Right lobe of liver (tissue), 6 donors: Measurements from ENCODE around the gene HEMK1. TPM values are rescaled to one million over a fixed set of nuclear protein-coding genes. Genes with fewer than 3 reads are reported as not detected.

Source experiments
- ATAC-seq, 4 donors: fragments of 200-7000 bp; cut with Tn5 transposase; one replicate each; pipeline ENCODE4 v1.9.1; 2020; ENCODE audit warnings: mild to moderate bottlenecking in 4 of 4, moderate library complexity in 4 of 4
- DNase-seq, 3 donors: peaks; one replicate each; pipeline ENCODE4 v3.0.0-alpha.2; 2020
- H3K27ac ChIP-seq, 3 donors: fragments of 200-600 bp; one replicate each; pipeline ENCODE4 v1.8.0; 2022
- H3K27me3 ChIP-seq, 2 donors: fragments of 200-600 bp; one replicate each; pipeline ENCODE4 v1.8.0; 2022
- H3K36me3 ChIP-seq, 4 donors: fragments of 200-600 bp; sonication (generic) in 1 of 4; one replicate each; pipeline versions ENCODE4 v1.5.1 to v1.8.0; 2017 to 2022; ENCODE audit warnings: control low read depth in 1 of 4
- H3K4me1 ChIP-seq, 4 donors: fragments of 200-600 bp; sonication (generic) in 1 of 4; one replicate each; pipeline versions ENCODE4 v1.5.1 to v1.8.0; 2017 to 2022; ENCODE audit warnings: control low read depth in 1 of 4
- H3K4me3 ChIP-seq, 3 donors: fragments of 200-600 bp; one replicate each; pipeline ENCODE4 v1.8.0; 2022
- H3K9me3 ChIP-seq, 4 donors: fragments of 200-600 bp; sonication (generic) in 1 of 4; one replicate each; pipeline versions ENCODE4 v1.5.1 to v1.8.0; 2017 to 2022; ENCODE audit warnings: control low read depth in 1 of 4
- POLR2A ChIP-seq: fragments of 450-650 bp; IDR thresholded peaks from one replicate; pipeline ENCODE4 v1.6.1; 2017; ENCODE audit warnings: antibody characterized with exemption, mild to moderate bottlenecking
- WGBS: methylation state at CpG from one replicate; pipeline ENCODE4 v1.1.6; 2018; ENCODE audit warnings: low coverage, low lambda C conversion rate; ENCODE audit not compliant: insufficient coverage; ENCODE audit errors: missing lambda C conversion rate; 5-methylcytosine and 5-hydroxymethylcytosine counted together
- intact Hi-C, 2 donors: fragments of 100-400 bp; cut with DNase I; formaldehyde crosslinking; loops; one replicate each; pipeline versions ENCODE4 v1.11.2 to v1.14.1; 2022
- total RNA-seq, 6 experiments: library from RNA; depleted of rRNA in 2 of 6; stranded (reverse); fragments of >200 nt in 2 of 6; fragmentation: NEBNext Ultra II Directional in 3 of 6; extraction: Animal tissue kit (Norgen Biotek cat#: 25700) in 3 of 6; gene quantifications; one replicate each; pipeline versions ENCODE4 v1.1.0 to v1.2.4, GENCODE V29; 2016 to 2023
- TF ChIP-seq, protein P1 (sequence below), 4 donors: fragments of 200-600 bp in 3 of 4; fragments of 450-650 bp in 1 of 4; IDR thresholded peaks; one replicate each; pipeline versions ENCODE4 v1.5.1 to v1.8.0; 2016 to 2022; ENCODE audit warnings: antibody characterized with exemption in 4 of 4, mild to moderate bottlenecking in 2 of 4
- donor health status: DM: no; HTN: yes; CAD: no.
- donor health status: DM: no; HTN: no; CAD: no.
- donor health status: DM: no; HTN: no; CAD: no.
- donor health status: DM: no; HTN: yes; CAD: no.
- donor health status: DM: no; HTN: yes; CAD: no.

The HEMK1 gene
- total RNA-seq, 6 experiments from 2014 or later = 10.5 to 19.4 (median 14.0) TPM

DNA sequence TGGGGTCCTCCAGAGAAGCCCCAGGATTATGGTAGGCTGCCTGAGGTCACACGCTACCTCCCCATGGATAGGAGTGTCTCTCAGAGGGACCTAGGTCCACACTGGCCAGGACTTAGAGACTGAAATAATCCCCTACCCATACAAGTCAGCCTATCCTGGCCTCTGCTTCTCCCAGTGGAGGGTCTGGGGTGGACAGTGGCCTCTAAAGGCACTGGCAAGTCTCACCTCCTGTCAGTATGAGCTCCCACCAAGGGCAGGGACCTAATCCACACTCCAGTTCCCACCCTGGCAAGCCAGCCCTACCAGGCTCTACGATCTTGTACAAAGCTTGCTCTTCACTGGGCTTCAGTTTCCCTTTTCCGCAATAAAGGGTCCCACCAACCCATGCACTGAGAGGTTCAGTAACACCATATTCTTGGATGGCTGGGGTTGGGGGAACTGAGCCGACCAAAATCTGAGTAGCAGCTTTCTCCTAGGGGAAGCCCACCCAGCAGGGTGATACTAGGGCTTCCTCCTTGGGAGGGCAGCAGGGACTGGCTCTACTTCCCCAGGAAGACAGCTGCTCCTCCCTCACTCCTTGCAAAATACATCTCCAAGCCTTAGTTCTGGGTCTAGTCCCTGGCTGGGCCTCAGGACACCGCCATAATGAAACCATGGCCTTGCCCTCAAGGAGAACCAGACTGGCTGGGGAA, 39.9 kb downstream of the HEMK1 start:
- TF ChIP-seq, protein P1, sequence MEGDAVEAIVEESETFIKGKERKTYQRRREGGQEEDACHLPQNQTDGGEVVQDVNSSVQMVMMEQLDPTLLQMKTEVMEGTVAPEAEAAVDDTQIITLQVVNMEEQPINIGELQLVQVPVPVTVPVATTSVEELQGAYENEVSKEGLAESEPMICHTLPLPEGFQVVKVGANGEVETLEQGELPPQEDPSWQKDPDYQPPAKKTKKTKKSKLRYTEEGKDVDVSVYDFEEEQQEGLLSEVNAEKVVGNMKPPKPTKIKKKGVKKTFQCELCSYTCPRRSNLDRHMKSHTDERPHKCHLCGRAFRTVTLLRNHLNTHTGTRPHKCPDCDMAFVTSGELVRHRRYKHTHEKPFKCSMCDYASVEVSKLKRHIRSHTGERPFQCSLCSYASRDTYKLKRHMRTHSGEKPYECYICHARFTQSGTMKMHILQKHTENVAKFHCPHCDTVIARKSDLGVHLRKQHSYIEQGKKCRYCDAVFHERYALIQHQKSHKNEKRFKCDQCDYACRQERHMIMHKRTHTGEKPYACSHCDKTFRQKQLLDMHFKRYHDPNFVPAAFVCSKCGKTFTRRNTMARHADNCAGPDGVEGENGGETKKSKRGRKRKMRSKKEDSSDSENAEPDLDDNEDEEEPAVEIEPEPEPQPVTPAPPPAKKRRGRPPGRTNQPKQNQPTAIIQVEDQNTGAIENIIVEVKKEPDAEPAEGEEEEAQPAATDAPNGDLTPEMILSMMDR (IDR thresholded peaks at IDR 0.05) = no peak
- no peak for TF ChIP-seq POLR2A
- Histone ChIP-seq H3K27me3 (no peaks in the 10 kb centered on the region), H3K9me3 (no peaks in the 10 kb centered on the region), H3K4me1 (peaks cover 0 to 72% (median 32%) of the 10 kb centered on the region in 4 donors), H3K27ac (peak overlapping the region; percentile 44 to 97 (median 83)), H3K4me3 (peak overlapping the region; percentile 87 to 94 (median 93)), H3K36me3 (peaks cover 0 to 20% (median 6%) of the 10 kb centered on the region in 4 donors)
- intact Hi-C loops = no loop called here
- no peak for ATAC-seq
- WGBS = 56% methylated on average over 2 of the region's 5 CpGs
- no peak for DNase-seq

DNA sequence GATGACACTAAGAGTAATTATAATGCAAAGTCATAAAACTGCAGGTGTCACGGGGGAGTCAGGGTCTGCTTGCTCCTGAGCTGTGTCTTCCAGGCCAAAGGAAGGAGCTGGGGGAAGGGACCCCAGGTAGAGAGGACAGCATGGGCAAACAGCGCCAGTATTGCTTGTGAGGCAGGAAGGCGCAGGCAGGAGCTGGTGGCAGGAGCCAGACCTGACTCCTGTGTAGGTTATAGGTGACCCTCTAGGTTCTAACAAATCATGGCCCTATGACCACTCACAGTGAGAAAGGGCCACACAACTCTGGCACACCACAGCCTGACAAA, 40.4 kb downstream of the HEMK1 start:
- Histone ChIP-seq H3K4me1 (peaks cover 0 to 67% (median 29%) of the 10 kb centered on the region in 4 donors), H3K27me3 (no peaks in the 10 kb centered on the region), H3K9me3 (no peaks in the 10 kb centered on the region), H3K27ac (peak overlapping the region; percentile 44 to 97 (median 83)), H3K36me3 (peaks cover 0 to 20% (median 6%) of the 10 kb centered on the region in 4 donors), H3K4me3 (peak overlapping the region; percentile 87 to 94 (median 93))
- no CpG with 5 or more reads among the region's 3 CpGs for WGBS
- TF ChIP-seq POLR2A = no peak
- TF ChIP-seq, protein P1 (IDR thresholded peaks at IDR 0.05) = no peak
- intact Hi-C loops = loop anchor here in 1 of 2 donors (5.0 kb wide), 1 partner anchor 37 kb away; no protein-coding TSS in a partner anchor
- no peak for DNase-seq
- no peak for ATAC-seq

DNA sequence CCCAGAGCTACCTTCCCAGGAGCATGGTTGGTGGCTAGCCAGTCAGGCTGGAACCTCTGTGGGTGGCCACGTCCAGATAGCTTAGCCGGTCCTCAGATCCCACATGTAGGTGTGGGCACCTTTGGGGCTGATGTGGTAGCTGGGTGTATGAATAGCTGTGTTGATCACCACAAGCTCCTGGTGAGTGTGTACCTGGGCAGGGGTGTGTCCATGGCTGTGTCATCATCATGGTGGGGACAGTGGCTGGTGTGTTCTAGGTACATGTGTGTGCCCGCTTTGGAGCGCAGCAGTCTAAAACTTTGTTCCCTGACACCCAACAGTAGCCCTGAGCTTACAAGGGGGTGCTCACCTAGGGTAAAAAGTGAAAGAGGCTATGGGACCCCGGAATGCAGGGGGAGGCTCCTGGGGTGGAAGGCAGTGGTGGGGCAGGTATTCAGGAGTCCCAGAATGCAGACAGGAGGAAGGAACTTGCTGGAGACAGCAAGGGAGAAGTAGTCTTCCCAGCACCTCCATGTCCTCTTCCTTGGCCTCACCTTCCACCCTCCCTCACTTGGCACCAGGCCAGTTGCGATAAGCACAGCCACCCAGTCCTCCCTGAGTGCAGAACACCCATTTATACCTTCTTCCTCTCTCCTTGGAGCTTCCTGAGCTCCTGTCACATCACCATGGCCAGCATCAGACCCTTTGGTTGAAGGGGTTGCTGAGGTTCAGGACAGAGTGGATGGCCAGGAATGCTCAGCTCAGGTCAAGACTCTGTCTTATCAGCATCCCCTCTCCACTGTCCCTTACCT, 41.1 kb downstream of the HEMK1 start:
- Histone ChIP-seq H3K4me3 (peak overlapping the region; percentile 87 to 94 (median 93)), H3K4me1 (peaks cover 0 to 61% (median 25%) of the 10 kb centered on the region in 4 donors), H3K9me3 (no peaks in the 10 kb centered on the region), H3K27me3 (no peaks in the 10 kb centered on the region), H3K36me3 (peaks cover 0 to 20% (median 6%) of the 10 kb centered on the region in 4 donors), H3K27ac (peak overlapping the region; percentile 72 to 97 (median 83))
- ATAC-seq (no peak), DNase-seq (peak in 1 of 3 donors; percentile 69)
- intact Hi-C loops = loop anchor here in 1 of 2 donors (5.0 kb wide), 1 partner anchor 38 kb away; no protein-coding TSS in a partner anchor
- WGBS = 14% methylated on average over 1 of the region's 6 CpGs
- TF ChIP-seq, protein P1 (IDR thresholded peaks at IDR 0.05) = no peak
- no peak for TF ChIP-seq POLR2A

DNA sequence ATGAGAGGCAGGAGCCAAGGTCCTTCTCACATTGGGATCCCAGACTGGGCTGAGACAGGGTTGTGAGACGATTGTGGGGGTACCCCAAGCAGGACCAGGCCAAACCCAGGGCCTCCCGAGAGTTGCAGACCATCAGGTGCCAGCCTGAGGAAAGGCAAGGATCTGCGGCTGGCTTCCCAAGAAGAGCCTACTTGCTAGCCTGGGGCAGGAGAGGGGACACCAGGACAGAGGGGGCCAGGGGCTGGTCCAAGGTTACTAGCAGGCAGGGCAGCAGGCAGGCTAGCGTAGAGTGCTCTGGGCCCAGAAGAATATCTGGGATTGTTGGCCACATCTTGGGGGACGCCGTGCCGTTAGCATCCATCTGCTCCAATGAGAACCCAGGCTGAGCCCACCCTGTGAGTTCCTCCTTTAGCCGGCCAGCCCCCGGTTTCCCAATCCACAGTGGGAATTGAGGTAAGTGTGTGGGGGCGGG, 41.7 kb downstream of the HEMK1 start:
- Histone ChIP-seq H3K9me3 (no peaks in the 10 kb centered on the region), H3K36me3 (peaks cover 0 to 20% (median 6%) of the 10 kb centered on the region in 4 donors), H3K27ac (peak overlapping the region; percentile 72 to 97 (median 83)), H3K4me3 (peak overlapping the region; percentile 87 to 94 (median 93)), H3K4me1 (peaks cover 0 to 54% (median 20%) of the 10 kb centered on the region in 4 donors), H3K27me3 (no peaks in the 10 kb centered on the region)
- intact Hi-C loops = loop anchor here in 1 of 2 donors (5.0 kb wide), 1 partner anchor 39 kb away; no protein-coding TSS in a partner anchor
- no peak for DNase-seq
- no peak for ATAC-seq
- no CpG with 5 or more reads among the region's 10 CpGs for WGBS
- TF ChIP-seq, protein P1 (IDR thresholded peaks at IDR 0.05) = no peak
